Gastrocnemius medialis (tissue), 4 donors: ENCODE results near the gene SAMD4B. TPM values are rescaled to one million over a fixed set of nuclear protein-coding genes. Genes with fewer than 3 reads are reported as not detected.

Source experiments
- ATAC-seq, 2 donors: fragments of 150-250 bp; one replicate each; pipeline ENCODE4 v1.9.1; 2016
- DNase-seq, 2 donors: peaks; one replicate each; pipeline ENCODE4 v3.0.0-alpha.2; 2019
- H3K27ac ChIP-seq, 4 donors: fragments of 200-600 bp; sonication (generic); 1 replicate in 1 of 4; 2 replicates in 3 of 4; pipeline ENCODE4 v1.5.1; 2016 to 2018; ENCODE audit warnings: mild to moderate bottlenecking in 2 of 4, moderate library complexity in 1 of 4
- H3K27me3 ChIP-seq, 3 donors: fragments of 200-600 bp; sonication (generic) in 2 of 3; 1 replicate in 1 of 3; 2 replicates in 2 of 3; pipeline versions ENCODE4 v1.5.1 to v1.6.0; 2016 to 2019; ENCODE audit warnings: mild to moderate bottlenecking in 1 of 3, moderate library complexity in 1 of 3
- H3K36me3 ChIP-seq, 2 donors: fragments of 200-600 bp; sonication (generic) in 1 of 2; one replicate each; pipeline ENCODE4 v1.5.1; 2017 to 2018
- H3K4me1 ChIP-seq, 2 donors: fragments of 200-600 bp; sonication (generic) in 1 of 2; one replicate each; pipeline ENCODE4 v1.5.1; 2016 to 2017; ENCODE audit warnings: mild to moderate bottlenecking in 2 of 2
- H3K4me3 ChIP-seq, 4 donors: fragments of 200-600 bp; sonication (generic) in 3 of 4; 1 replicate in 1 of 4; 2 replicates in 3 of 4; pipeline ENCODE4 v1.5.1; 2016 to 2019; ENCODE audit warnings: mild to moderate bottlenecking in 2 of 4
- H3K9me3 ChIP-seq, 3 donors: fragments of 200-600 bp; sonication (generic) in 2 of 3; 1 replicate in 1 of 3; 2 replicates in 2 of 3; pipeline ENCODE4 v1.5.1; 2016 to 2019
- POLR2A ChIP-seq, 2 donors: fragments of 450-650 bp; IDR thresholded peaks; one replicate each; pipeline ENCODE4 v1.6.1; 2017; ENCODE audit warnings: antibody characterized with exemption in 2 of 2, mild to moderate bottlenecking in 2 of 2, moderate library complexity in 2 of 2
- in situ Hi-C, 4 donors: fragments of 200-750 bp; cut with MboI; loops; one replicate each; pipeline versions ENCODE4 v1.15.0 to v1.8.0; 2017; ENCODE audit warnings: low sequenced_read_pairs in 4 of 4
- intact Hi-C: fragments of 100-400 bp; cut with DNase I; formaldehyde crosslinking; loops from one replicate; pipeline ENCODE4 v1.15.1; 2023; ENCODE audit warnings: low total_unique reads
- total RNA-seq, 4 donors: library from RNA; depleted of rRNA; stranded (reverse); fragments of >200 nt; gene quantifications; one replicate each; pipeline versions ENCODE4 v1.1.0 to v1.2.3, GENCODE V29; 2016
- TF ChIP-seq, protein P1 (sequence below), 5 experiments: fragments of 450-650 bp in 3 of 5; fragments of 200-600 bp in 2 of 5; sonication (generic) in 2 of 5; IDR thresholded peaks in 4 of 5; conservative IDR thresholded peaks in 1 of 5; 1 replicate in 4 of 5; 2 replicates in 1 of 5; pipeline ENCODE4 v1.5.1; 2016 to 2019; ENCODE audit warnings: antibody characterized with exemption in 5 of 5, mild to moderate bottlenecking in 3 of 5, moderate library complexity in 3 of 5

Gene SAMD4B
- total RNA-seq, 4 donors from 2014 or later = 30.9 to 63.7 (median 59.2) TPM

DNA sequence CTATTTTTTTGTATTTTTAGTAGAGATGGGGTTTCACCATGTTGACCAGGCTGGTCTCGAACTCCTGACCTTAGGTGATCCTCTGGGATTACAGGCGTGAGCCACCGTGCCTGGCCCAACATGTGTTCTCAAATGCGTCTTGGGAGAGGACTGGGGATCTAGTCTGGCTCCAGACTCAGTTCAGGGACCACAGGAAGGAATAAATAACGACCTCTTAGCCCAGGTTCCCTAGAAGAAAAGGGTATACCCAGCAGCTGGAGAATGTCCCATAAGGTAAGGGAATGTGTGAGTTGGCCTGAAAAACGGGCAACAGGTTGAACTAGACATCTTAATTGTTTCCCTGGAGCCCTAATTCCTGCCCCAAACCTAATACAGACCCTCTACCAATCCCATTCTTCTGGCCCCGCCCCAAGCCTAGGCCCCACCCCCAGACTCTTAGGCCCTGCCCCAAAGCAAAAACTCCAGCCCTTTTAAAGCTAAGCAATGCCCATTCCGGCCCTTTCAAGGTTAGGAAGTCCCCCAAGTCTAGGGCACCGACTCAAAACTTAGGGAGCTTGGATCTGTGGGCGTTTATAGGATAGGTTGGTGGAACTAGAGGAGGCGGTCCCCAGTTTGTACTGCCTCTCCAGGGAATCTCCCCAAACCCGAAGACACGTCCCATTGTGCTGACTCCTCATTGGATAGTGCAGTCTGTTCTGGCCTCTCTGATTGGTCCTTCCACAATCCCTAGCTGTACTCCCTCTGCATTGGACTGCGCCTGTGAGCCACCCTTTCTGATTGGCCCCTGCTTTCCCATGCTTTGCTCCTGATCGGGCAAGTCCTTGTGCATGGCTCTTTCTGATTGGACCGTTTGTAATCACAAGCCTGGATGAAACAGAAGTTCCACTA lies 16.2 kb upstream of the SAMD4B start:
- DNase-seq = no peak
- Histone ChIP-seq H3K9me3 (no peaks in the 10 kb centered on the region), H3K27ac (no peak overlapping the region), H3K4me1 (peaks cover 0 to 3% of the 10 kb centered on the region in 2 donors), H3K36me3 (no peaks in the 10 kb centered on the region), H3K27me3 (peaks cover 4 to 11% (median 11%) of the 10 kb centered on the region in 3 donors), H3K4me3 (no peak overlapping the region)
- TF ChIP-seq POLR2A (IDR thresholded peaks at IDR 0.05) = no peak
- TF ChIP-seq, protein P1, sequence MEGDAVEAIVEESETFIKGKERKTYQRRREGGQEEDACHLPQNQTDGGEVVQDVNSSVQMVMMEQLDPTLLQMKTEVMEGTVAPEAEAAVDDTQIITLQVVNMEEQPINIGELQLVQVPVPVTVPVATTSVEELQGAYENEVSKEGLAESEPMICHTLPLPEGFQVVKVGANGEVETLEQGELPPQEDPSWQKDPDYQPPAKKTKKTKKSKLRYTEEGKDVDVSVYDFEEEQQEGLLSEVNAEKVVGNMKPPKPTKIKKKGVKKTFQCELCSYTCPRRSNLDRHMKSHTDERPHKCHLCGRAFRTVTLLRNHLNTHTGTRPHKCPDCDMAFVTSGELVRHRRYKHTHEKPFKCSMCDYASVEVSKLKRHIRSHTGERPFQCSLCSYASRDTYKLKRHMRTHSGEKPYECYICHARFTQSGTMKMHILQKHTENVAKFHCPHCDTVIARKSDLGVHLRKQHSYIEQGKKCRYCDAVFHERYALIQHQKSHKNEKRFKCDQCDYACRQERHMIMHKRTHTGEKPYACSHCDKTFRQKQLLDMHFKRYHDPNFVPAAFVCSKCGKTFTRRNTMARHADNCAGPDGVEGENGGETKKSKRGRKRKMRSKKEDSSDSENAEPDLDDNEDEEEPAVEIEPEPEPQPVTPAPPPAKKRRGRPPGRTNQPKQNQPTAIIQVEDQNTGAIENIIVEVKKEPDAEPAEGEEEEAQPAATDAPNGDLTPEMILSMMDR (IDR thresholded peaks at IDR 0.05 in 4 of 5, conservative IDR thresholded peaks at IDR 0.05 in 1 of 5) = no peak
- ATAC-seq = no peak
- intact Hi-C loops (no loop called here), in situ Hi-C loops (loop anchor here (5.0 to 25.0 kb wide), 4 partner anchors 204 to 214 kb away; partner anchors contain the start of genes EID2 (in 2 of the 4) and EID2B (in 2 of the 4))

DNA sequence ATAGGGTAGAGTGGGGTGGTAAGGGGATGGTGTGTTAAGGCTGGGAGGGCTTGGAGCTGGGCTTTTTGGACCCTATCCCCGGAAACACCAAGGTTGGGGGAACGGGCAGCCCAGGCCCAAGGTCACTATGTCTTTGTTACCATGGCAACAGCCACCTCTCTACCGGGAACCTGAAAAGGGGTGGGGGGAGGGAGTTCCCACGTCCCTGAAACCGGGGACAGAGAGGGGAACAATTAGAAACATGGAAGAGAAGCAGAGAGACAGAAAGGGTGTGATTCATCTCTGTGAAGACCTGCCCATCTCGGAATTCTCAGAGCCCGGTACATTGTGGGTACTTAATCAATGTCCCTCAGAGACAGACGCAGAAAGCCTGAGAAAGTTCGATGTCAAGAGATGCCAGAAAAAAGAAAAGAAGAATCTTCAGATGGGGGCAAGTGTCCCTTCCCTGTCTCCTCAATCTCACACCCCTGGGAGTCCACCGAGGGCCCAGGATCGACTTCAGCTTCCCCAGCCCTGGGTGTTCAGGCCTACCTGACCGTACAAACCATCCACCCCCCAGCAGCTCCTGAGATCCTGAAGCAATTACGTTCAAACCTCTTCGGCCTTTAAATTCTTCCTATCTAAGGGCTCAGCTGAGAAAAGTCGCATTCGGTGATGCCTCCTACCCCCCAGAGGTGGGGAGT lies 14.7 kb upstream of the SAMD4B start:
- peaks cover 0 to 4% (median 0%) of the 10 kb centered on the region in 3 donors for H3K27me3 ChIP-seq
- in situ Hi-C loops (loop anchor here (5.0 to 25.0 kb wide), 4 partner anchors 205 to 215 kb away; partner anchors contain the start of genes EID2 (in 2 of the 4) and EID2B (in 2 of the 4)), intact Hi-C loops (loop anchor here (1.0 kb wide), 2 partner anchors 205 to 217 kb away; no protein-coding TSS in a partner anchor)
- no peak overlapping the region for H3K4me3 ChIP-seq
- H3K27ac ChIP-seq = no peak overlapping the region
- DNase-seq (no peak), ATAC-seq (no peak)
- TF ChIP-seq, protein P1 (IDR thresholded peaks at IDR 0.05 in 4 of 5, conservative IDR thresholded peaks at IDR 0.05 in 1 of 5) = no peak
- no peak for TF ChIP-seq POLR2A (IDR thresholded peaks at IDR 0.05)
- H3K4me1 ChIP-seq = peaks cover 0 to 3% of the 10 kb centered on the region in 2 donors
- no peaks in the 10 kb centered on the region for H3K36me3 ChIP-seq
- no peaks in the 10 kb centered on the region for H3K9me3 ChIP-seq

- Histone ChIP-seq H3K27me3 (peaks cover 0 to 4% (median 0%) of the 10 kb centered on the region in 3 donors), H3K4me1 (peaks cover 0 to 3% of the 10 kb centered on the region in 2 donors), H3K36me3 (no peaks in the 10 kb centered on the region), H3K9me3 (no peaks in the 10 kb centered on the region), H3K27ac (no peak overlapping the region), H3K4me3 (no peak overlapping the region)
- no peak for TF ChIP-seq POLR2A (IDR thresholded peaks at IDR 0.05)
- TF ChIP-seq, protein P1 (IDR thresholded peaks at IDR 0.05 in 4 of 5, conservative IDR thresholded peaks at IDR 0.05 in 1 of 5) = peak; percentile 73 to 97 (median 90)
- in situ Hi-C loops (loop anchor here (5.0 to 25.0 kb wide), 4 partner anchors 206 to 216 kb away; partner anchors contain the start of genes EID2 (in 2 of the 4) and EID2B (in 2 of the 4)), intact Hi-C loops (loop anchor here (1.0 kb wide), 2 partner anchors 206 to 218 kb away; no protein-coding TSS in a partner anchor)
- peak; percentile 54 to 70 for DNase-seq
- ATAC-seq = peak; percentile 72 to 77
Measured at GRCh38 chr19:39328046-39328705, 14.0 kb upstream of the SAMD4B start.

- in situ Hi-C loops = loop anchor here (5.0 to 25.0 kb wide), 4 partner anchors 207 to 218 kb away; partner anchors contain the start of genes EID2 (in 2 of the 4) and EID2B (in 2 of the 4)
- Histone ChIP-seq H3K36me3 (no peaks in the 10 kb centered on the region), H3K27me3 (peaks cover 0 to 4% (median 0%) of the 10 kb centered on the region in 3 donors), H3K9me3 (no peaks in the 10 kb centered on the region), H3K4me1 (peaks cover 0 to 3% of the 10 kb centered on the region in 2 donors), H3K27ac (no peak overlapping the region), H3K4me3 (no peak overlapping the region)
- no peak for TF ChIP-seq POLR2A (IDR thresholded peaks at IDR 0.05)
- TF ChIP-seq, protein P1 (IDR thresholded peaks at IDR 0.05 in 4 of 5, conservative IDR thresholded peaks at IDR 0.05 in 1 of 5) = no peak
- ATAC-seq (no peak), DNase-seq (no peak)
- intact Hi-C loops = no loop called here
Measured at GRCh38 chr19:39329948-39330347, 12.3 kb upstream of the SAMD4B start.
